ENCODE results near the gene CNTNAP1. TPM values are rescaled to one million over a fixed set of nuclear protein-coding genes. Genes with fewer than 3 reads are reported as not detected.
A peak's percentile ranks its signal among the peaks of the same experiment; 100 is the strongest.
"Not testable (repeated sequence)": the region's sequence is repeated elsewhere in the genome, so short reads cannot be mapped to it uniquely, and the experiment has no call there.

Gene CNTNAP1
- total RNA-seq, 1 donor from 2014 or later, result 0.93 TPM

GRCh38 chr17:42720996-42721583 lies 38.8 kb downstream of the CNTNAP1 start:
- DNase-seq (ENCODE audit: low spot score) (no peak), ATAC-seq (peak; percentile 92)

GRCh38 chr17:42723636-42724035 lies 41.3 kb downstream of the CNTNAP1 start:
- DNase-seq (ENCODE audit: low spot score) (no peak), ATAC-seq (no peak)

DNA sequence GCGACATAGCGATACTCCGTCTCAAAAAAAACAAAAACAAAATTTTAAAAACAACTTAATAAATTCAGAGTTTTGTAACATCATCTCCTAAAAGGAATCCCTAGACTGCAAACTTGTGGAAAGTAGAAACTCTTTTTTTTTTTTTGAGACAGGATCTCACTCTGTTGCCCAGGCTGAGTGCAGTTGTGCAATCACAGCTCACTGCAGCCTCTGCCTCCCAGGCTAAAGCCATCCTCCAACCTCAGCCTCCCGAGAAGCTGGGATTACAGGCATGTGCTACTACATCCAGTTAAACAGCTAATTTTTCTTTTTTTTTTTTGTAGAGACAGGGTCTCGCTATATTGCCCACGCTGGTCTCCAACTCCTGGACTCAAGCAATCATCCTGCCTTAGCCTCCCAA lies 42.8 kb downstream of the CNTNAP1 start:
- DNase-seq (ENCODE audit: low spot score) (no peak), ATAC-seq (no peak)

- no peak for ATAC-seq
- DNase-seq (ENCODE audit: low spot score), result no peak
Observed at GRCh38 chr17:42740699-42741098, 58.4 kb downstream of the CNTNAP1 start.

DNA sequence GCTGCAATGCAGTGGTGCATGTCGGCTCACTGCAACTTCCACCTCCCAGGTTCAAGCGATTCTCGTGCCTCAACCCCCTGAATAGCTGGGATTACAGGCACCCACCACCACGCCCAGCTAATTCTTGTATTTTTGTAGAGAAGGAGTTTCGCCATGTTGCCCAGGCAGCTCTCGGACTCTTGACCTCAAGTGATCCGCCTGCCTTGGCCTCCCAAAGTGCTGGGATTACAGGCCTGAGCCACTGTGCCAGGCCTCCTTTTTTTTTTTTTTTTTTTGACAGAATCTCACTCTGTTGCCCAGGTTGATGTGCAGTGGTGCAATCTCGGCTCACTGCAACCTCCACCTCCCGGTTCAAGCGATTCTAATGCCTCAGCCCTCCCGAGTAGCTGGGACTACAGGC lies 60.6 kb downstream of the CNTNAP1 start:
- not testable (repeated sequence) for DNase-seq (ENCODE audit: low spot score); ATAC-seq

DNA sequence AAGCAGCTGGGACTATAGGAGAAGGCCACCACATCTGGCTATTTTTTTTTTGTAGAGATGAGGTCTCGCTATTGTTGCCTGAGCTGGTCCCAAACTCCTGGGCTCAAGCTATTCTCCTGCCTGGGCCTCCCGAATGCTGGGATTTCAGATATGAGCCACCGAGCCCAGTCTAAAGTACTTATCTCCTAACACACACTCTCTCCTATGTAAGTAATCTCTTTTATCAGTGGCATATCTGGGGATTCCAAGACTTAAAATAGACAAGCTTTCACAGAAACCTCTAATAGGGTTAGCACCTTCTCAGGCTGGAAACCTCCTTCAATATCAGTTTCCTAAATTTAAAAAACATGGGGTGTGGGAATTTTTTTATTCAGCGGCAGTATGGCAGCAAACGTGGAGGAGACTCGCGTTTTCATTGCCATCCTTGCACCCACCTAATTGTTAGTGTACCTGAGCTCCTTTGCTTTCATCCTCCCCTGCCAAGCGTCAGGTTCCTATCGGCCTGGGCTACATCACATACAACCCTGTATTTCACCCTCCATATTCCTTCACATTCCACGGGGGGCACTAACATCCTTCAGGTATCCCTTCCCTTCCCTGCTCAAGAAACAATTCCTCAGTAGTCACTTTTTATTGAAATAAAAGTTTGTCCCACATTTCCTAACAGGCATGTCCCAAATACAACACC lies 61.4 kb downstream of the CNTNAP1 start:
- DNase-seq (ENCODE audit: low spot score) (no peak), ATAC-seq (no peak)

- peak; percentile 88 for DNase-seq (ENCODE audit: low spot score)
- peak; percentile 91 for ATAC-seq
Observed at GRCh38 chr17:42744283-42744805, 62.0 kb downstream of the CNTNAP1 start.

GRCh38 chr17:42744806-42745617 lies 62.7 kb downstream of the CNTNAP1 start, which contains the start of gene EZH1:
Gene EZH1, minus strand, starts transcription at chr17:42745040. Its CDS starts 16,099 bp downstream, at chr17:42728941.
- ATAC-seq (peak; percentile 90), DNase-seq (ENCODE audit: low spot score) (peak; percentile 93)

- DNase-seq (ENCODE audit: low spot score), result no peak
- no peak for ATAC-seq
Observed at GRCh38 chr17:42748202-42748907, 66.0 kb downstream of the CNTNAP1 start.

GRCh38 chr17:42748908-42749798 lies 66.8 kb downstream of the CNTNAP1 start:
- DNase-seq (ENCODE audit: low spot score) (no peak), ATAC-seq (no peak)

Other genes starting within 250 kb of the CNTNAP1 start
- 42.8 TPM for gene ATP6V0A1, start 223.7 kb upstream of the CNTNAP1 start, total RNA-seq
- gene NAGLU, start 146.3 kb upstream of the CNTNAP1 start, total RNA-seq, result 44.4 TPM
- gene HSD17B1, start 129.6 kb upstream of the CNTNAP1 start, total RNA-seq, result 1.3 TPM
- 78.8 TPM for gene COASY, start 120.4 kb upstream of the CNTNAP1 start, total RNA-seq
- 38.7 TPM for gene MLX, start 115.4 kb upstream of the CNTNAP1 start, total RNA-seq
- gene PSMC3IP, start 104.8 kb upstream of the CNTNAP1 start, total RNA-seq, result 0.65 TPM
- gene RETREG3, start 73.2 kb upstream of the CNTNAP1 start, total RNA-seq, result 56.3 TPM
- gene TUBG1, start 72.8 kb upstream of the CNTNAP1 start, total RNA-seq, result 26.5 TPM
- 7.6 TPM for gene TUBG2, start 23.2 kb upstream of the CNTNAP1 start, total RNA-seq
- gene PLEKHH3, start 5.5 kb upstream of the CNTNAP1 start, total RNA-seq, result 27.6 TPM
- gene CCR10, start 688 bp upstream of the CNTNAP1 start, total RNA-seq, result 0.13 TPM
- 12.1 TPM for gene EZH1, start 62.5 kb downstream of the CNTNAP1 start, total RNA-seq
- 3.4 TPM for gene RAMP2, start 78.7 kb downstream of the CNTNAP1 start, total RNA-seq
- 30.9 TPM for gene VPS25, start 90.9 kb downstream of the CNTNAP1 start, total RNA-seq
- 0.53 TPM for gene WNK4, start 98.1 kb downstream of the CNTNAP1 start, total RNA-seq
- 62.9 TPM for gene COA3, start 116.2 kb downstream of the CNTNAP1 start, total RNA-seq
- gene CNTD1, start 116.3 kb downstream of the CNTNAP1 start, total RNA-seq, result not detected
- 37.6 TPM for gene BECN1, start 141.8 kb downstream of the CNTNAP1 start, total RNA-seq
- gene PSME3, start 150.9 kb downstream of the CNTNAP1 start, total RNA-seq, result 40.7 TPM
- gene AOC2, start 162.0 kb downstream of the CNTNAP1 start, total RNA-seq, result 2.6 TPM
- gene AOC3, start 168.7 kb downstream of the CNTNAP1 start, total RNA-seq, result 8.6 TPM
- 440 TPM for gene G6PC1, start 218.3 kb downstream of the CNTNAP1 start, total RNA-seq